OCI-LY7 (cell line): ENCODE data around the gene MAP3K20. TPM values are rescaled to one million over a fixed set of nuclear protein-coding genes. Genes with fewer than 3 reads are reported as not detected.

ENCODE experiments used
- BruUV-seq: library from RNA; stranded (reverse); fragments of 400-500 nt; replicated peaks from 2 replicates; lab custom pipeline; 2021; lab: Mats Ljungman, UMichigan
- CTCF ChIA-PET: fragments of 300-600 bp; sonication (Branson Sonifier 250); formaldehyde crosslinking; loops from one replicate; lab custom pipeline; 2022; ENCODE audit warnings: antibody characterized with exemption; ENCODE audit not compliant: unreplicated experiment; lab: Charles Lee
- POLR2A ChIA-PET: fragments of 300-600 bp; sonication (Branson Sonifier 250); formaldehyde crosslinking; loops from one replicate; lab custom pipeline; 2022; ENCODE audit warnings: antibody characterized with exemption; lab: Charles Lee
- DNase-seq: peaks from one replicate; pipeline ENCODE4 v3.0.0-alpha.2; 2015; ENCODE audit warnings: low spot score
- H2AFZ ChIP-seq: fragments of 200-600 bp; sonication (generic), shearing (Covaris generic); 2 replicates; pipeline ENCODE4 v1.6.1; 2014; ENCODE audit warnings: mild to moderate bottlenecking, antibody characterized with exemption, low read length, moderate library complexity
- H3K27ac ChIP-seq: fragments of 200-600 bp; sonication (generic); 2 replicates; pipeline ENCODE4 v1.5.1; 2014; ENCODE audit warnings: mixed run types, low read depth, mild to moderate bottlenecking, moderate library complexity, low read length, inconsistent platforms; ENCODE audit not compliant: poor library complexity, severe bottlenecking
- H3K36me3 ChIP-seq: fragments of 200-600 bp; sonication (generic); 2 replicates; pipeline ENCODE4 v1.6.1; 2014; ENCODE audit warnings: mild to moderate bottlenecking, antibody characterized with exemption, low read length, moderate library complexity, mixed read lengths; ENCODE audit not compliant: insufficient read depth
- H3K4me1 ChIP-seq: fragments of 200-600 bp; sonication (generic); 2 replicates; pipeline ENCODE4 v1.5.1; 2014; ENCODE audit warnings: mild to moderate bottlenecking, low read length; ENCODE audit not compliant: insufficient read depth, poor library complexity, severe bottlenecking
- H3K4me2 ChIP-seq: fragments of 200-600 bp; sonication (generic); 2 replicates; pipeline ENCODE4 v1.6.1; 2014; ENCODE audit warnings: mild to moderate bottlenecking, low read length
- H3K4me3 ChIP-seq: fragments of 200-600 bp; sonication (generic); 2 replicates; pipeline ENCODE4 v1.5.1; 2014; ENCODE audit warnings: mild to moderate bottlenecking, low read depth, low read length; ENCODE audit not compliant: poor library complexity, severe bottlenecking
- H3K79me2 ChIP-seq: fragments of 200-600 bp; sonication (generic); 2 replicates; pipeline ENCODE4 v1.6.1; 2016; ENCODE audit warnings: low read depth, mild to moderate bottlenecking, low read length, moderate library complexity, mixed read lengths; ENCODE audit not compliant: insufficient read depth
- H3K9me2 ChIP-seq: fragments of 200-600 bp; sonication (generic); 2 replicates; pipeline ENCODE4 v1.6.1; 2016; ENCODE audit warnings: mild to moderate bottlenecking, low read length, mixed read lengths; ENCODE audit not compliant: insufficient read depth
- H3K9me3 ChIP-seq: fragments of 200-600 bp; sonication (generic); 2 replicates; pipeline ENCODE4 v1.6.1; 2014; ENCODE audit warnings: mild to moderate bottlenecking, mixed run types, low read length, mixed read lengths
- H4K20me1 ChIP-seq: fragments of 200-600 bp; sonication (generic); 2 replicates; pipeline ENCODE4 v1.6.1; 2014; ENCODE audit warnings: mild to moderate bottlenecking, antibody characterized with exemption, low read length, moderate library complexity, mixed read lengths; ENCODE audit not compliant: insufficient read depth
- EZH2phosphoT487 ChIP-seq: fragments of 200-600 bp; sonication (generic); IDR thresholded peaks from 2 replicates; pipeline ENCODE4 v1.6.1; 2018; ENCODE audit warnings: low read depth, borderline replicate concordance, mild to moderate bottlenecking, mixed run types, antibody characterized with exemption, low read length, moderate library complexity, mixed read lengths
- intact Hi-C: fragments of 100-400 bp; cut with micrococcal nuclease; formaldehyde crosslinking; loops from one replicate; pipeline ENCODE4 v1.10.0; 2022; ENCODE audit not compliant: unreplicated experiment
- total RNA-seq, 2 experiments: library from RNA; depleted of rRNA in 1 of 2; stranded (reverse); fragments of >200 nt in 1 of 2; shearing (Covaris generic) in 1 of 2; gene quantifications; 2 replicates each; pipeline ENCODE4 v1.2.3, GENCODE V29; 2014 to 2022
- TF ChIP-seq, protein P1 (sequence below): fragments of 200-600 bp; sonication (generic); conservative IDR thresholded peaks from 2 replicates; pipeline ENCODE4 v1.5.1; 2014; ENCODE audit warnings: mild to moderate bottlenecking, antibody characterized with exemption, low read length, moderate library complexity, mixed read lengths

MAP3K20 gene
- total RNA-seq, 2 experiments from 2014 or later = 8.2 to 17.9 TPM

DNA sequence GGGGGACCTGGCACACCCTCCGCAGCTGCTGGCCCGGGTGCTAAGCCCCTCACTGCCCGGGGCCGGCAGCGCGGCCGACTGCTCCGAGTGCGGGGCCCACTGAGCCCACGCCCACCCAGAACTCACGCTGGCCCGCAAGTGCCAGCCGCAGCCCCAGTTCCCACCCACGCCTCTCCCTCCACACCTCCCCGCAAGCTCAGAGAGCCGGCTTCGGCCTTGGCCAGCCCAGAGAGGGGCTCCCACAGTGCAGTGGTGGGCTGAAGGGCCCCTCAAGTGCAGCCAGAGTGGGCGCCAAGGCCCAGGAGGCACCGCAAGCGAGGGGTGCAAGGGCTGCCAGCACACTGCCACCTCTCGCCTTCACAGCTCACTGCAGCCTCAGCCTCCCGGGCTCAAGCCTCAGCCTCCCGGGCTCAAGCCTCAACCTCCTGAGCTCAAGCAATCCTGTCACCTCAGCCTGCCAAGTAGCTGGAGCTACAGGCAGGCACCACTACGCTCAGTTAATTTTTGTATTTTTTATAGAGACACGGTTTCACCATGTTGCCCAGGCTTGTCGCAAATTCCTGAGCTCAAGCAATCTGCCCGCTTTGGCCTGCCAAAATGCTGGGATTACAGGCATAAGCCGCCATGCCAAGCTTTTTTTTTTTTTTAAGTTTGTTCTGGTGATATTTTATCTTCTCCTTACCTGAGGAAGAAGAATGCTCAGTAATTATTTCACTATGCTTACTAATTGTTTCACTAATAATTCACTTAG is 207.3 kb downstream of the MAP3K20 start:
- TF ChIP-seq, protein P1, sequence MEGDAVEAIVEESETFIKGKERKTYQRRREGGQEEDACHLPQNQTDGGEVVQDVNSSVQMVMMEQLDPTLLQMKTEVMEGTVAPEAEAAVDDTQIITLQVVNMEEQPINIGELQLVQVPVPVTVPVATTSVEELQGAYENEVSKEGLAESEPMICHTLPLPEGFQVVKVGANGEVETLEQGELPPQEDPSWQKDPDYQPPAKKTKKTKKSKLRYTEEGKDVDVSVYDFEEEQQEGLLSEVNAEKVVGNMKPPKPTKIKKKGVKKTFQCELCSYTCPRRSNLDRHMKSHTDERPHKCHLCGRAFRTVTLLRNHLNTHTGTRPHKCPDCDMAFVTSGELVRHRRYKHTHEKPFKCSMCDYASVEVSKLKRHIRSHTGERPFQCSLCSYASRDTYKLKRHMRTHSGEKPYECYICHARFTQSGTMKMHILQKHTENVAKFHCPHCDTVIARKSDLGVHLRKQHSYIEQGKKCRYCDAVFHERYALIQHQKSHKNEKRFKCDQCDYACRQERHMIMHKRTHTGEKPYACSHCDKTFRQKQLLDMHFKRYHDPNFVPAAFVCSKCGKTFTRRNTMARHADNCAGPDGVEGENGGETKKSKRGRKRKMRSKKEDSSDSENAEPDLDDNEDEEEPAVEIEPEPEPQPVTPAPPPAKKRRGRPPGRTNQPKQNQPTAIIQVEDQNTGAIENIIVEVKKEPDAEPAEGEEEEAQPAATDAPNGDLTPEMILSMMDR = no peak
- TF ChIP-seq EZH2phosphoT487 = no peak
- H3K9me2 ChIP-seq = no peaks in the 10 kb centered on the region
- DNase-seq = no peak
- H3K4me2 ChIP-seq = no peak overlapping the region
- H3K36me3 ChIP-seq = no peaks in the 10 kb centered on the region
- H3K4me3 ChIP-seq = no peak overlapping the region
- POLR2A ChIA-PET = interaction anchor here (0.7 to 2.1 kb wide), 5 partner anchors 9 to 873 kb away, joined by 3 to 7 read pairs (median 4); no protein-coding TSS in a partner anchor
- no peaks in the 10 kb centered on the region for H4K20me1 ChIP-seq
- CTCF ChIA-PET = interaction anchor here (0.6 kb wide), 2 partner anchors 18 to 79 kb away, joined by 3 to 4 read pairs; no protein-coding TSS in a partner anchor
- intact Hi-C loops = no loop called here
- BruUV-seq = no TSS peak
- no peak overlapping the region for H3K27ac ChIP-seq
- no peaks in the 10 kb centered on the region for H3K9me3 ChIP-seq
- H3K4me1 ChIP-seq = no peaks in the 10 kb centered on the region
- H3K79me2 ChIP-seq = no peaks in the 10 kb centered on the region
- H2AFZ ChIP-seq = no peak overlapping the region

DNA sequence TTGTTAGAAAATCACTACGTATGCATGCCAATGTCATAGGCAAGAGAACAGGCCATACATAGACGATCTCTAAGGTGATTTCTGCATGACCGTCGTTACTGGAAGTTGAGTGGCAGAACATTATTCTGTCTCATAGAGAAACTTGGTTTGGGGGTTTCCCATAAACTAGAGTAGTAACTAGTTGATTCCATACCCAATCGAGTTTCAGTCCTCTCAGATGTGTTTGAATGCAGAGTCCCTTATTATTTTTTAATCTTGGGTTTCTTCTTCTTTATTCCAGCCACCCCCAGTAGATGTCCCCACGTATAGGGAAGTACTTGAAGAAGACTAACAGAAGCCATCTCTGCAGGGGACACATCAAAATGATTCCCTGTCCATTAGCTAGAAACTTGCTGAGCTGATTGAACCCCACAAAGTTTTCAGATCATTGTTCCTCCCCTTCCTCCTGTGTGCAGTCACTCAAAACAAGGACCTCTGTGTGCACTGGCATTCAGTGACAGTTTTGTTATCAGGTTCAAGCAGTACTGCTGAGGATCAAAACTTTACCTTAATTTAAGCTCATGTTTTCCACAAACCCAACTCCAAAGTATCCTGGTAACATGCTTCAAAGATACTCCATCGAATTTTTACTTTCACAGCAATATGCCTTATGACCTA is 210.6 kb downstream of the MAP3K20 start:
- H3K36me3 ChIP-seq = no peaks in the 10 kb centered on the region
- H3K9me3 ChIP-seq = no peaks in the 10 kb centered on the region
- H3K4me3 ChIP-seq = no peak overlapping the region
- 0 out of 2 replicates have a peak overlapping the region, but pooled peaks have one; percentile 9 for H3K4me2 ChIP-seq
- peak overlapping the region; percentile 69 for H2AFZ ChIP-seq
- no peaks in the 10 kb centered on the region for H3K4me1 ChIP-seq
- peak; percentile 53 for DNase-seq
- no peak overlapping the region for H3K27ac ChIP-seq
- no peaks in the 10 kb centered on the region for H3K79me2 ChIP-seq
- no peaks in the 10 kb centered on the region for H4K20me1 ChIP-seq
- intact Hi-C loops = loop anchor here (5.0 kb wide), 1 partner anchor 66 kb away; the partner anchor contains the start of gene CDCA7
- TF ChIP-seq, protein P1 = peak; percentile 75
- no peak for TF ChIP-seq EZH2phosphoT487
- CTCF ChIA-PET = interaction anchor here (1.0 to 1.3 kb wide), 2 partner anchors 70 to 89 kb away, joined by 3 read pairs; no protein-coding TSS in a partner anchor
- H3K9me2 ChIP-seq = no peaks in the 10 kb centered on the region
- BruUV-seq = no TSS peak
- POLR2A ChIA-PET = interaction anchor here (0.5 to 1.2 kb wide), 4 partner anchors 12 to 103 kb away, joined by 3 read pairs; no protein-coding TSS in a partner anchor
